Stomach (tissue), 4 donors: ENCODE data around the gene NOS3.

Source experiments
- CTCF ChIP-seq, 7 experiments: fragments of 450-650 bp in 4 of 7; fragments of 200-600 bp in 3 of 7; sonication (generic) in 3 of 7; IDR thresholded peaks; one replicate each; pipeline ENCODE4 v1.5.1; 2016 to 2019; ENCODE audit warnings: antibody characterized with exemption in 7 of 7, control low read depth in 2 of 7, mild to moderate bottlenecking in 1 of 7
- EP300 ChIP-seq: sonication (generic); formaldehyde crosslinking; IDR thresholded peaks from one replicate; pipeline ENCODE4 v1.6.1; 2017; ENCODE audit warnings: antibody characterized with exemption

- TF ChIP-seq CTCF (IDR thresholded peaks at IDR 0.05) (no peak), EP300 (no peak)
These were observed 11.0 kb upstream of the NOS3 start for GRCh38 chr7:150979713-150980390.
